Endothelial cell of umbilical vein (primary cell): Measurements from ENCODE around the gene ZNF101. TPM values are rescaled to one million over a fixed set of nuclear protein-coding genes. Genes with fewer than 3 reads are reported as not detected.

ENCODE experiments used
- BruUV-seq: library from RNA; stranded (reverse); fragments of 400-500 nt; replicated peaks from 2 replicates; lab custom pipeline; 2021; lab: Mats Ljungman, UMichigan
- CTCF ChIA-PET: fragments of 300-600, 350-600 bp; sonication (Branson Sonifier 250); formaldehyde crosslinking; loops from one replicate; lab custom pipeline; 2021; ENCODE audit warnings: antibody characterized with exemption, inconsistent platforms; lab: Charles Lee
- POLR2A ChIA-PET: fragments of 300-600, 350-600 bp; sonication (Branson Sonifier 250); formaldehyde crosslinking; loops from one replicate; lab custom pipeline; 2021; ENCODE audit warnings: antibody characterized with exemption, inconsistent platforms; lab: Charles Lee
- DNase-seq: peaks from one replicate; pipeline ENCODE4 v3.0.0-alpha.2; 2011; ENCODE audit warnings: low read depth, low spot score
- FAIRE-seq: peaks from 2 replicates; lab custom pipeline; 2011; peaks lifted over from hg19 to GRCh38; lab: Jason Lieb, UNC
- H2AFZ ChIP-seq: 2 replicates; pipeline ENCODE4 v1.6.0; 2012; ENCODE audit warnings: low read depth, low read length, control low read depth, inconsistent platforms
- H3K27ac ChIP-seq: 2 replicates; pipeline ENCODE4 v1.5.1; 2011; ENCODE audit warnings: low read depth, mild to moderate bottlenecking, control low read depth, low read length, moderate library complexity; ENCODE audit not compliant: insufficient read depth
- H3K27me3 ChIP-seq, 2 experiments: 2 replicates each; pipeline versions ENCODE4 v1.6.0 to v1.6.1; 2011; ENCODE audit warnings: low read length in 2 of 2, mixed read lengths in 1 of 2; ENCODE audit not compliant: control insufficient read depth in 2 of 2, insufficient read depth in 2 of 2
- H3K36me3 ChIP-seq, 2 experiments: 2 replicates in 1 of 2; 3 replicates in 1 of 2; pipeline ENCODE4 v1.5.1; 2011; ENCODE audit warnings: low read length in 2 of 2, mild to moderate bottlenecking in 1 of 2, moderate library complexity in 1 of 2; ENCODE audit not compliant: control insufficient read depth in 2 of 2, insufficient read depth in 2 of 2; ENCODE audit errors: extremely low read depth in 1 of 2
- H3K4me1 ChIP-seq: 3 replicates; pipeline ENCODE4 v1.5.1; 2011; ENCODE audit warnings: mild to moderate bottlenecking, low read length; ENCODE audit not compliant: control insufficient read depth, insufficient read depth; ENCODE audit errors: extremely low read depth
- H3K4me2 ChIP-seq: 2 replicates; pipeline ENCODE4 v1.6.1; 2011; ENCODE audit warnings: low read length, control low read depth, mixed read lengths; ENCODE audit not compliant: insufficient read depth
- H3K4me3 ChIP-seq, 3 experiments: fragments of 200-600 bp in 1 of 3; sonication (generic), shearing (Covaris generic) in 1 of 3; replicated peaks in 1 of 3; 2 replicates each; pipeline ENCODE4 v1.5.1; 2011 to 2016; ENCODE audit warnings: control low read depth in 3 of 3, low read length in 3 of 3, mild to moderate bottlenecking in 2 of 3, inconsistent platforms in 1 of 3, low read depth in 1 of 3, moderate library complexity in 1 of 3; ENCODE audit not compliant: insufficient read depth in 1 of 3
- H3K79me2 ChIP-seq: 2 replicates; pipeline ENCODE4 v1.6.0; 2012; ENCODE audit warnings: low read length, inconsistent platforms; ENCODE audit not compliant: control insufficient read depth, insufficient read depth
- H3K9ac ChIP-seq: replicated peaks from 2 replicates; pipeline ENCODE3; 2011; ENCODE audit warnings: low read length, control low read depth; ENCODE audit not compliant: insufficient read depth; ENCODE audit errors: extremely low read depth
- H3K9me1 ChIP-seq: replicated peaks from 3 replicates; pipeline ENCODE4 v1.6.0; 2011; ENCODE audit warnings: mild to moderate bottlenecking, low read length; ENCODE audit not compliant: control insufficient read depth, insufficient read depth; ENCODE audit errors: extremely low read depth
- H3K9me3 ChIP-seq: replicated peaks from 2 replicates; pipeline ENCODE4 v1.5.1; 2012; ENCODE audit warnings: low read length, inconsistent platforms; ENCODE audit not compliant: control insufficient read depth, insufficient read depth
- H4K20me1 ChIP-seq: replicated peaks from 2 replicates; pipeline ENCODE3; 2011; ENCODE audit warnings: mild to moderate bottlenecking, low read length; ENCODE audit not compliant: control insufficient read depth, insufficient read depth; ENCODE audit errors: extremely low read depth
- CTCF ChIP-seq, 2 donors: IDR thresholded peaks; 1 replicate in 1 of 2; 2 replicates in 1 of 2; pipeline ENCODE4 v1.5.1; 2011; ENCODE audit warnings: low read length in 2 of 2, mild to moderate bottlenecking in 2 of 2, moderate library complexity in 2 of 2, control low read depth in 1 of 2, inconsistent platforms in 1 of 2, low read depth in 1 of 2; ENCODE audit not compliant: insufficient read depth in 1 of 2; ENCODE audit errors: extremely low read depth in 1 of 2
- EZH2 ChIP-seq: IDR thresholded peaks from 2 replicates; pipeline ENCODE4 v1.6.1; 2012; ENCODE audit warnings: borderline replicate concordance, low read depth, mild to moderate bottlenecking, moderate library complexity, low read length, inconsistent platforms; ENCODE audit not compliant: severe bottlenecking
- FOS ChIP-seq: IDR thresholded peaks from 2 replicates; pipeline ENCODE4 v1.6.1; 2011; ENCODE audit warnings: mild to moderate bottlenecking, low read length, moderate library complexity, borderline replicate concordance; ENCODE audit not compliant: insufficient read depth
- GATA2 ChIP-seq: IDR thresholded peaks from 2 replicates; pipeline ENCODE4 v1.7.0; 2011; ENCODE audit warnings: low read depth, mild to moderate bottlenecking, moderate library complexity, mixed read lengths, low read length; ENCODE audit not compliant: insufficient read length, insufficient read depth
- JUN ChIP-seq: IDR thresholded peaks from 2 replicates; pipeline ENCODE4 v1.6.1; 2011; ENCODE audit warnings: borderline replicate concordance, low read depth; ENCODE audit not compliant: insufficient read length, insufficient read depth
- MAX ChIP-seq: IDR thresholded peaks from 2 replicates; pipeline ENCODE4 v1.6.1; 2011; ENCODE audit not compliant: insufficient read depth, insufficient read length
- MYC ChIP-seq: IDR thresholded peaks from one replicate; pipeline ENCODE4 v1.6.1; 2011; ENCODE audit warnings: mild to moderate bottlenecking, low read depth, low read length
- POLR2A ChIP-seq: IDR thresholded peaks from 2 replicates; pipeline ENCODE4 v1.6.1; 2012; ENCODE audit warnings: low read depth, mild to moderate bottlenecking, control low read depth, low read length
- POLR2AphosphoS5 ChIP-seq: IDR thresholded peaks from 2 replicates; pipeline ENCODE4 v1.6.1; 2012; ENCODE audit warnings: low read depth, mild to moderate bottlenecking, control low read depth, low read length, moderate library complexity; ENCODE audit not compliant: insufficient read depth
- dilution Hi-C: fragments of 300-500 bp; cut with MboI; formaldehyde crosslinking; loops from one replicate; pipeline ENCODE4 v1.15.0; 2019; ENCODE audit warnings: low sequenced_read_pairs; ENCODE audit not compliant: extremely low pct_ligation_motif_present
- intact Hi-C: fragments of 100-400 bp; cut with micrococcal nuclease; formaldehyde crosslinking; loops from one replicate; pipeline ENCODE4 v1.10.0; 2022
- polyA plus RNA-seq, 4 experiments: library from polyadenylated mRNA; depleted of rRNA in 3 of 4; stranded (reverse) in 3 of 4; unstranded in 1 of 4; fragments of >200 nt; gene quantifications; 2 replicates each; pipeline versions ENCODE4 v1.2.1 to v1.2.3, GENCODE V29; 2011 to 2012; ENCODE audit warnings: missing spikeins in 1 of 4
- total RNA-seq: library from RNA; stranded (reverse); gene quantifications from 2 replicates; pipeline ENCODE4 v1.2.3, GENCODE V29; 2021

The ZNF101 gene
- total and polyA plus RNA-seq, 2 donors (not counting 3 experiments of a cell fraction or from before 2014, with no cell fraction given): 2.8 to 12.8 TPM

- Histone ChIP-seq H3K79me2 (no peaks in the 10 kb centered on the region), H3K27me3 (no peaks in the 10 kb centered on the region), H2AFZ (no peak overlapping the region), H3K27ac (no peak overlapping the region), H3K4me2 (no peak overlapping the region), H3K9ac (no peak overlapping the region), H3K4me1 (no peaks in the 10 kb centered on the region), H3K9me1 (no peaks in the 10 kb centered on the region), H4K20me1 (no peaks in the 10 kb centered on the region), H3K9me3 (no peaks in the 10 kb centered on the region), H3K4me3 (no peak overlapping the region), H3K36me3 (no peaks in the 10 kb centered on the region)
- intact Hi-C loops (no loop called here), dilution Hi-C loops (no loop called here)
- ChIA-PET CTCF (no interaction called here), POLR2A (no interaction called here)
- no TSS peak for BruUV-seq
- DNase-seq (no peak), FAIRE-seq (no peak)
- TF ChIP-seq POLR2A (no peak), MYC (no peak), POLR2AphosphoS5 (no peak), JUN (no peak), MAX (no peak), GATA2 (no peak), EZH2 (no peak), CTCF (IDR thresholded peaks at IDR 0.05; ENCODE audit: extremely low read depth in 1 of 2, insufficient read depth in 1 of 2, low read depth in 1 of 2, low read length in 2 of 2) (no peak), FOS (no peak)
These were observed 17.9 kb downstream of the ZNF101 start for GRCh38 chr19:19686580-19686979.
